HepG2 (cell line): ENCODE results near the gene OR1M1. TPM values are rescaled to one million over a fixed set of nuclear protein-coding genes. Genes with fewer than 3 reads are reported as not detected.

Experiments
- AGO1 ChIP-seq: fragments of 200-400 bp; formaldehyde crosslinking; IDR thresholded peaks from 2 replicates; pipeline ENCODE4 v1.6.1; 2017; ENCODE audit warnings: mild to moderate bottlenecking, low read depth, low read length, moderate library complexity; ENCODE audit not compliant: poor library complexity, severe bottlenecking
- CBFB ChIP-seq: sonication (generic); formaldehyde crosslinking; IDR thresholded peaks from 2 replicates; pipeline ENCODE4 v1.4.0; 2020; ENCODE audit warnings: missing genetic modification reagents
- CHD2 ChIP-seq: IDR thresholded peaks from 2 replicates; pipeline ENCODE4 v1.6.1; 2011; ENCODE audit warnings: low read depth, low read length, improper control_type of control experiment
- CSRNP2 ChIP-seq: sonication (generic); formaldehyde crosslinking; conservative IDR thresholded peaks from 2 replicates; pipeline ENCODE4 v1.8.0; 2022; ENCODE audit warnings: low read depth, missing genetic modification reagents
- ELF3 ChIP-seq: IDR thresholded peaks from 2 replicates; pipeline ENCODE4 v1.6.1; 2016; ENCODE audit warnings: missing genetic modification reagents, missing compliant biosample characterization
- GABPB1 ChIP-seq: IDR thresholded peaks from 2 replicates; pipeline ENCODE4 v1.6.1; 2016; ENCODE audit warnings: mild to moderate bottlenecking, missing genetic modification reagents, moderate library complexity, missing compliant biosample characterization
- GATAD1 ChIP-seq: IDR thresholded peaks from 2 replicates; pipeline ENCODE4 v1.6.1; 2016; ENCODE audit warnings: missing genetic modification reagents, missing compliant biosample characterization
- HMGXB3 ChIP-seq: sonication (generic); formaldehyde crosslinking; IDR thresholded peaks from 2 replicates; pipeline ENCODE4 v1.4.0; 2020; ENCODE audit warnings: missing genetic modification reagents, borderline replicate concordance
- ISX ChIP-seq: sonication (generic); formaldehyde crosslinking; conservative IDR thresholded peaks from 2 replicates; pipeline ENCODE4 v1.5.0; 2020; ENCODE audit warnings: missing genetic modification reagents
- KAT8 ChIP-seq: IDR thresholded peaks from 2 replicates; pipeline ENCODE4 v1.6.1; 2016; ENCODE audit warnings: missing genetic modification reagents, missing compliant biosample characterization
- KLF6 ChIP-seq: IDR thresholded peaks from 2 replicates; pipeline ENCODE4 v1.8.0; 2016; ENCODE audit warnings: missing biosample characterization, missing genetic modification reagents
- MAFF ChIP-seq: IDR thresholded peaks from 2 replicates; pipeline ENCODE4 v1.6.1; 2011; ENCODE audit warnings: low read depth, low read length, improper control_type of control experiment
- MED13 ChIP-seq: sonication (generic); formaldehyde crosslinking; IDR thresholded peaks from 2 replicates; pipeline ENCODE4 v1.5.0; 2020; ENCODE audit warnings: missing genetic modification reagents
- RAD21 ChIP-seq: fragments of 450-650 bp; formaldehyde crosslinking; IDR thresholded peaks from 2 replicates; pipeline ENCODE4 v1.5.0; 2020; ENCODE audit warnings: mild to moderate bottlenecking
- SP4 ChIP-seq: sonication (generic); formaldehyde crosslinking; IDR thresholded peaks from 2 replicates; pipeline ENCODE4 v1.8.1; 2023; ENCODE audit warnings: mild to moderate bottlenecking, missing genetic modification reagents
- ZNF263 ChIP-seq: sonication (generic); formaldehyde crosslinking; IDR thresholded peaks from 2 replicates; pipeline ENCODE4 v1.4.0; 2020; ENCODE audit warnings: missing genetic modification reagents
- ZNF713 ChIP-seq: sonication (generic); formaldehyde crosslinking; IDR thresholded peaks from 2 replicates; pipeline ENCODE4 v1.4.0; 2020; ENCODE audit warnings: mild to moderate bottlenecking, missing genetic modification reagents
- ZNF720 ChIP-seq: sonication (generic); formaldehyde crosslinking; IDR thresholded peaks from 2 replicates; pipeline ENCODE4 v1.4.0; 2020; ENCODE audit warnings: missing genetic modification reagents
- ZNF772 ChIP-seq: sonication (generic); formaldehyde crosslinking; IDR thresholded peaks from 2 replicates; pipeline ENCODE4 v1.5.0; 2020; ENCODE audit warnings: mild to moderate bottlenecking, missing genetic modification reagents
- ZNF788 ChIP-seq: sonication (generic); formaldehyde crosslinking; IDR thresholded peaks from 2 replicates; pipeline ENCODE4 v1.5.0; 2020; ENCODE audit warnings: mild to moderate bottlenecking, missing genetic modification reagents, borderline replicate concordance
- ZNF841 ChIP-seq: sonication (generic); formaldehyde crosslinking; IDR thresholded peaks from 2 replicates; pipeline ENCODE4 v1.8.1; 2023; ENCODE audit warnings: missing genetic modification reagents, borderline replicate concordance
- ZNF879 ChIP-seq: sonication (generic); formaldehyde crosslinking; IDR thresholded peaks from 2 replicates; pipeline ENCODE4 v1.8.1; 2023; ENCODE audit warnings: missing genetic modification reagents
- polyA plus RNA-seq, 8 experiments: library from polyadenylated mRNA; depleted of rRNA in 3 of 8; stranded (reverse) in 7 of 8; unstranded in 1 of 8; fragments of >200 nt; fragmentation: Illumina TruSeq in 4 of 8; extraction: Trizol in 4 of 8; gene quantifications; 2 replicates each; pipeline versions ENCODE4 v1.2.1 to v1.2.3, GENCODE V29; 2011 to 2016; ENCODE audit warnings: low read depth in 4 of 8, missing spikeins in 1 of 8, mixed read lengths in 1 of 8; ENCODE audit not compliant: insufficient read depth in 1 of 8
- total RNA-seq, 5 experiments: library from RNA; depleted of rRNA; stranded (reverse); fragments of >200 nt; fragmentation: Illumina TruSeq; extraction: Trizol; gene quantifications; 2 replicates each; pipeline ENCODE4 v1.2.3, GENCODE V29; 2016; ENCODE audit warnings: low read depth in 1 of 5
- TF ChIP-seq, protein P1 (sequence below): sonication (generic); formaldehyde crosslinking; IDR thresholded peaks from 2 replicates; pipeline ENCODE4 v1.4.0; 2020; ENCODE audit warnings: missing genetic modification reagents

Gene OR1M1
- total and polyA plus RNA-seq, 2 of the 13 experiments (the other 11 are each of a cell fraction or from before 2014, with no cell fraction given), result not detected

GRCh38 chr19:9140159-9140874 lies 53.5 kb downstream of the OR1M1 start, which contains the start of gene ZNF317 (continued):
- TF ChIP-seq HMGXB3 (CRISPR knock-in tag), result peak; percentile 94
- TF ChIP-seq ZNF879 (CRISPR knock-in tag), result peak; percentile 67; the same call in 1 of the 2 replicates
- TF ChIP-seq ZNF788 (CRISPR knock-in tag), result peak; percentile 54; the same call in 1 of the 2 replicates
- TF ChIP-seq ZNF720, result no peak
- peak; percentile 45; the same call in 1 of the 2 replicates for TF ChIP-seq KLF6 (CRISPR knock-in tag)
- TF ChIP-seq GATAD1 (CRISPR knock-in tag), result peak; percentile 84
- TF ChIP-seq ELF3 (CRISPR knock-in tag), result peak; percentile 87
- TF ChIP-seq ZNF841 (CRISPR knock-in tag), result no peak
- TF ChIP-seq KAT8 (CRISPR knock-in tag), result peak; percentile 90
- no peak for TF ChIP-seq MAFF
- no peak for TF ChIP-seq CSRNP2 (CRISPR knock-in tag)
- no peak for TF ChIP-seq SP4 (CRISPR knock-in tag)
- peak; percentile 97 for TF ChIP-seq CHD2
- 0 out of 2 replicates have a peak, but pooled peaks have one; percentile 35 for TF ChIP-seq MED13
- TF ChIP-seq ZNF713 (CRISPR knock-in tag), result no peak
- peak; percentile 94 for TF ChIP-seq GABPB1
- TF ChIP-seq CBFB, result no peak
- TF ChIP-seq ISX (CRISPR knock-in tag), result no peak
- TF ChIP-seq ZNF772 (CRISPR knock-in tag), result peak; percentile 71; the same call in 1 of the 2 replicates
- TF ChIP-seq, protein P1, sequence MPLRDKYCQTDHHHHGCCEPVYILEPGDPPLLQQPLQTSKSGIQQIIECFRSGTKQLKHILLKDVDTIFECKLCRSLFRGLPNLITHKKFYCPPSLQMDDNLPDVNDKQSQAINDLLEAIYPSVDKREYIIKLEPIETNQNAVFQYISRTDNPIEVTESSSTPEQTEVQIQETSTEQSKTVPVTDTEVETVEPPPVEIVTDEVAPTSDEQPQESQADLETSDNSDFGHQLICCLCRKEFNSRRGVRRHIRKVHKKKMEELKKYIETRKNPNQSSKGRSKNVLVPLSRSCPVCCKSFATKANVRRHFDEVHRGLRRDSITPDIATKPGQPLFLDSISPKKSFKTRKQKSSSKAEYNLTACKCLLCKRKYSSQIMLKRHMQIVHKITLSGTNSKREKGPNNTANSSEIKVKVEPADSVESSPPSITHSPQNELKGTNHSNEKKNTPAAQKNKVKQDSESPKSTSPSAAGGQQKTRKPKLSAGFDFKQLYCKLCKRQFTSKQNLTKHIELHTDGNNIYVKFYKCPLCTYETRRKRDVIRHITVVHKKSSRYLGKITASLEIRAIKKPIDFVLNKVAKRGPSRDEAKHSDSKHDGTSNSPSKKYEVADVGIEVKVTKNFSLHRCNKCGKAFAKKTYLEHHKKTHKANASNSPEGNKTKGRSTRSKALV (CRISPR knock-in tag), result no peak
- no peak for TF ChIP-seq RAD21
- no peak for TF ChIP-seq AGO1
- TF ChIP-seq ZNF263 (CRISPR knock-in tag), result no peak
